Upper lobe of left lung (tissue), 4 donors: ENCODE data around the gene MKRN1.

Experiments used
- CTCF ChIP-seq, 6 experiments: fragments of 450-650 bp in 4 of 6; fragments of 200-600 bp in 2 of 6; sonication (generic) in 2 of 6; IDR thresholded peaks; one replicate each; pipeline ENCODE4 v1.5.1; 2016 to 2019; ENCODE audit warnings: antibody characterized with exemption in 6 of 6
- POLR2A ChIP-seq, 4 donors: fragments of 450-650 bp; IDR thresholded peaks; one replicate each; pipeline ENCODE4 v1.5.1; 2016 to 2017; ENCODE audit warnings: antibody characterized with exemption in 4 of 4, mild to moderate bottlenecking in 2 of 4
- POLR2AphosphoS5 ChIP-seq, 2 donors: sonication (generic); formaldehyde crosslinking; IDR thresholded peaks; one replicate each; pipeline ENCODE4 v1.5.1; 2017; ENCODE audit warnings: antibody characterized with exemption in 2 of 2

DNA sequence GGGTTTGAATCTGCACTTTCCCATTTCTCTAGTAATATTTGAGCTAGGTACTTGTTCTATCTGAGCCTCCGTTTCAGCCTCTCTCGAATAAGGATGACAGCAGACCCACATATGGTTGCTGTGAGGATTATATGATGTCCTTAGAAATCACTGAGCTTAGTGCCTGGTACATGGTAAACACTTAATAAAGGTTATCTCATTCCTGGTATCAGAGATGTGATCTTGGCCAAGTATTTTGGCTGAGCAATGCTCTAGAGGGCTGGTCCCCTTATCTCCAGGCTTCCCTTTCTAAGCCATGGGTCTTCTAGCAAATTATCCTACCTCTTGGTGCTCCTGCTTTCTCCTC lies 407 bp upstream of the MKRN1 start:
- TF ChIP-seq POLR2A (IDR thresholded peaks at IDR 0.05) = no peak
- no peak for TF ChIP-seq CTCF (IDR thresholded peaks at IDR 0.05)
- no peak for TF ChIP-seq POLR2AphosphoS5 (IDR thresholded peaks at IDR 0.05)
